GM12875 (cell line): ENCODE data around the gene CACNA1C.

Source experiments
- H3K4me3 ChIP-seq: one replicate; pipeline ENCODE4 v1.5.1; 2011; ENCODE audit warnings: low read depth, low read length, control low read depth
- CTCF ChIP-seq: IDR thresholded peaks from 2 replicates; pipeline ENCODE4 v1.5.1; 2011; ENCODE audit warnings: low read depth, mild to moderate bottlenecking, control low read depth, inconsistent platforms, low read length, moderate library complexity, borderline replicate concordance; ENCODE audit not compliant: insufficient read depth

The CACNA1C gene

GRCh38 chr12:2722806-2723205 lies 670.0 kb downstream of the CACNA1C start:
- H3K4me3 ChIP-seq = no peak overlapping the region
- no peak for TF ChIP-seq CTCF

- H3K4me3 ChIP-seq = no peak overlapping the region
- TF ChIP-seq CTCF = no peak
Measured at GRCh38 chr12:2732290-2732689, 679.5 kb downstream of the CACNA1C start.

- H3K4me3 ChIP-seq = no peak overlapping the region
- no peak for TF ChIP-seq CTCF
Measured at GRCh38 chr12:2733493-2734355, 680.9 kb downstream of the CACNA1C start.

- no peak for TF ChIP-seq CTCF
Measured at GRCh38 chr12:2735432-2735831, 682.6 kb downstream of the CACNA1C start.

GRCh38 chr12:2737656-2738241 lies 685.0 kb downstream of the CACNA1C start:
- no peak for TF ChIP-seq CTCF

More at GRCh38 chr12:2735432-2735831, 682.6 kb downstream of the CACNA1C start:
- no peak overlapping the region for H3K4me3 ChIP-seq

GRCh38 chr12:2739069-2739468 lies 686.3 kb downstream of the CACNA1C start:
- no peak for TF ChIP-seq CTCF
- no peak overlapping the region for H3K4me3 ChIP-seq

More at GRCh38 chr12:2737656-2738241, 685.0 kb downstream of the CACNA1C start:
- no peak overlapping the region for H3K4me3 ChIP-seq
